Measurements from ENCODE around the gene PRF1.

GRCh38 chr10:70576803-70577517, 25.6 kb downstream of the PRF1 start:
- TF ChIP-seq SIN3A (IDR thresholded peaks at IDR 0.05; ENCODE audit: low read depth) = no peak
- no peak for TF ChIP-seq SP1 (IDR thresholded peaks at IDR 0.05; ENCODE audit: low read depth)
- no peak for TF ChIP-seq CTCF (IDR thresholded peaks at IDR 0.05 in 2 of 3, conservative IDR thresholded peaks at IDR 0.05 in 1 of 3; ENCODE audit: borderline replicate concordance in 1 of 3, insufficient read depth in 1 of 3, low read depth in 2 of 3, low read length in 2 of 3)
- no peak for TF ChIP-seq ELF1 (IDR thresholded peaks at IDR 0.05; ENCODE audit: borderline replicate concordance, low read depth)
- no peak for TF ChIP-seq POLR2A (IDR thresholded peaks at IDR 0.05; ENCODE audit: borderline replicate concordance, extremely low read depth, insufficient read depth, insufficient read length)
- TF ChIP-seq ATF3 (IDR thresholded peaks at IDR 0.05) = no peak
- TF ChIP-seq ZNF274 (IDR thresholded peaks at IDR 0.05; ENCODE audit: low read depth, low read length) = no peak
